HepG2 (cell line): Measurements from ENCODE around the gene FTCD. TPM values are rescaled to one million over a fixed set of nuclear protein-coding genes. Genes with fewer than 3 reads are reported as not detected.

Experiments
- DNMT3B ChIP-seq: conservative IDR thresholded peaks from 2 replicates; pipeline ENCODE4 v1.6.1; 2016; ENCODE audit warnings: missing biosample characterization, control low read depth
- FOXP1 ChIP-seq, 2 experiments: fragments of 450-650 bp in 1 of 2; IDR thresholded peaks; 2 replicates each; pipeline ENCODE4 v1.6.1; 2017 to 2018; ENCODE audit warnings: antibody characterized with exemption in 1 of 2
- HNF1A ChIP-seq, 2 experiments: sonication (generic) in 1 of 2; formaldehyde crosslinking in 1 of 2; IDR thresholded peaks; 2 replicates each; pipeline versions ENCODE4 v1.4.0 to v1.6.1; 2016 to 2020; ENCODE audit warnings: borderline replicate concordance in 1 of 2, low read depth in 1 of 2, mild to moderate bottlenecking in 1 of 2, missing genetic modification reagents in 1 of 2
- HNRNPK ChIP-seq: fragments of 200-400 bp; formaldehyde crosslinking; IDR thresholded peaks from 2 replicates; pipeline ENCODE4 v1.6.1; 2018; ENCODE audit warnings: low read length, low read depth, moderate library complexity, mild to moderate bottlenecking; ENCODE audit not compliant: poor library complexity, severe bottlenecking
- MAFF ChIP-seq: IDR thresholded peaks from 2 replicates; pipeline ENCODE4 v1.6.1; 2011; ENCODE audit warnings: low read depth, low read length, improper control_type of control experiment
- MXD4 ChIP-seq: IDR thresholded peaks from 2 replicates; pipeline ENCODE4 v1.6.1; 2016; ENCODE audit warnings: mild to moderate bottlenecking, missing biosample characterization, missing genetic modification reagents
- NONO ChIP-seq, 2 experiments: fragments of 450-650 bp in 1 of 2; sonication (generic) in 1 of 2; formaldehyde crosslinking in 1 of 2; IDR thresholded peaks in 1 of 2; conservative IDR thresholded peaks in 1 of 2; 2 replicates each; pipeline versions ENCODE4 v1.6.1 to v1.8.0; 2017 to 2022; ENCODE audit warnings: mild to moderate bottlenecking in 1 of 2, missing genetic modification reagents in 1 of 2, moderate library complexity in 1 of 2
- XRCC5 ChIP-seq: fragments of 200-400 bp; formaldehyde crosslinking; optimal IDR thresholded peaks from 2 replicates; pipeline ENCODE3; 2017; ENCODE audit warnings: mild to moderate bottlenecking, low read length
- ZC3H13 ChIP-seq: sonication (generic); formaldehyde crosslinking; IDR thresholded peaks from 2 replicates; pipeline ENCODE4 v1.8.1; 2023; ENCODE audit warnings: mild to moderate bottlenecking, missing genetic modification reagents, moderate library complexity
- ZNF382 ChIP-seq: sonication (generic); formaldehyde crosslinking; IDR thresholded peaks from 2 replicates; pipeline ENCODE4 v1.5.0; 2020; ENCODE audit warnings: missing genetic modification reagents, mild to moderate bottlenecking, borderline replicate concordance
- ZNF589 ChIP-seq: sonication (generic); formaldehyde crosslinking; conservative IDR thresholded peaks from 2 replicates; pipeline ENCODE4 v1.8.0; 2022; ENCODE audit warnings: mild to moderate bottlenecking, moderate library complexity, missing genetic modification reagents
- ZNF790 ChIP-seq: sonication (generic); formaldehyde crosslinking; IDR thresholded peaks from 2 replicates; pipeline ENCODE4 v1.8.0; 2022; ENCODE audit warnings: missing genetic modification reagents, mild to moderate bottlenecking, borderline replicate concordance
- ZSCAN31 ChIP-seq: sonication (generic); formaldehyde crosslinking; IDR thresholded peaks from 2 replicates; pipeline ENCODE4 v1.5.0; 2020; ENCODE audit warnings: low read depth, mild to moderate bottlenecking, missing genetic modification reagents
- polyA plus RNA-seq, 8 experiments: library from polyadenylated mRNA; depleted of rRNA in 3 of 8; stranded (reverse) in 7 of 8; unstranded in 1 of 8; fragments of >200 nt; fragmentation: Illumina TruSeq in 4 of 8; extraction: Trizol in 4 of 8; gene quantifications; 2 replicates each; pipeline versions ENCODE4 v1.2.1 to v1.2.3, GENCODE V29; 2011 to 2016; ENCODE audit warnings: low read depth in 4 of 8, missing spikeins in 1 of 8, mixed read lengths in 1 of 8; ENCODE audit not compliant: insufficient read depth in 1 of 8
- total RNA-seq, 5 experiments: library from RNA; depleted of rRNA; stranded (reverse); fragments of >200 nt; fragmentation: Illumina TruSeq; extraction: Trizol; gene quantifications; 2 replicates each; pipeline ENCODE4 v1.2.3, GENCODE V29; 2016; ENCODE audit warnings: low read depth in 1 of 5
- TF ChIP-seq, protein P1 (sequence below): sonication (generic); formaldehyde crosslinking; IDR thresholded peaks from 2 replicates; pipeline ENCODE4 v1.4.0; 2020; ENCODE audit warnings: missing genetic modification reagents
- TF ChIP-seq, protein P2 (sequence below): sonication (generic); formaldehyde crosslinking; IDR thresholded peaks from 2 replicates; pipeline ENCODE4 v1.5.1; 2020; ENCODE audit warnings: mild to moderate bottlenecking, missing genetic modification reagents, moderate library complexity
- TF ChIP-seq, protein P3 (sequence below): sonication (generic); formaldehyde crosslinking; IDR thresholded peaks from 2 replicates; pipeline ENCODE4 v1.9.0; 2022; ENCODE audit warnings: missing genetic modification reagents, mild to moderate bottlenecking, borderline replicate concordance

FTCD gene
- total and polyA plus RNA-seq, 2 of the 13 experiments (the other 11 are each of a cell fraction or from before 2014, with no cell fraction given), result 75.7 to 105 TPM

GRCh38 chr21:46153247-46154154 lies 1.9 kb downstream of the FTCD start (continued):
- TF ChIP-seq, protein P1, sequence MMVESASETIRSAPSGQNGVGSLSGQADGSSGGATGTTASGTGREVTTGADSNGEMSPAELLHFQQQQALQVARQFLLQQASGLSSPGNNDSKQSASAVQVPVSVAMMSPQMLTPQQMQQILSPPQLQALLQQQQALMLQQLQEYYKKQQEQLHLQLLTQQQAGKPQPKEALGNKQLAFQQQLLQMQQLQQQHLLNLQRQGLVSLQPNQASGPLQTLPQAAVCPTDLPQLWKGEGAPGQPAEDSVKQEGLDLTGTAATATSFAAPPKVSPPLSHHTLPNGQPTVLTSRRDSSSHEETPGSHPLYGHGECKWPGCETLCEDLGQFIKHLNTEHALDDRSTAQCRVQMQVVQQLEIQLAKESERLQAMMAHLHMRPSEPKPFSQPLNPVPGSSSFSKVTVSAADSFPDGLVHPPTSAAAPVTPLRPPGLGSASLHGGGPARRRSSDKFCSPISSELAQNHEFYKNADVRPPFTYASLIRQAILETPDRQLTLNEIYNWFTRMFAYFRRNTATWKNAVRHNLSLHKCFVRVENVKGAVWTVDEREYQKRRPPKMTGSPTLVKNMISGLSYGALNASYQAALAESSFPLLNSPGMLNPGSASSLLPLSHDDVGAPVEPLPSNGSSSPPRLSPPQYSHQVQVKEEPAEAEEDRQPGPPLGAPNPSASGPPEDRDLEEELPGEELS (CRISPR knock-in tag), result peak; percentile 57
- TF ChIP-seq XRCC5 (peak; percentile 85), ZNF382 (CRISPR knock-in tag) (no peak), HNRNPK (no peak), ZNF790 (0 out of 2 replicates have a peak, but pooled peaks have one; percentile 77), MAFF (no peak), ZSCAN31 (CRISPR knock-in tag) (0 out of 2 replicates have a peak, but pooled peaks have one; percentile 29), FOXP1 (IDR thresholded peaks at IDR 0.05) (no peak), FOXP1 (CRISPR knock-in tag; IDR thresholded peaks at IDR 0.05) (peak; percentile 55; the same call in 1 of the 2 replicates), ZNF589 (0 out of 2 replicates have a peak, but pooled peaks have one; percentile 22), ZC3H13 (CRISPR knock-in tag) (peak; percentile 42; the same call in 1 of the 2 replicates), DNMT3B (CRISPR knock-in tag) (no peak), MXD4 (CRISPR knock-in tag) (0 out of 2 replicates have a peak, but pooled peaks have one; percentile 37), HNF1A (IDR thresholded peaks at IDR 0.05; ENCODE audit: low read depth) (0 out of 2 replicates have a peak, but pooled peaks have one; percentile 24), HNF1A (CRISPR knock-in tag; IDR thresholded peaks at IDR 0.05; ENCODE audit: borderline replicate concordance) (no peak), NONO (IDR thresholded peaks at IDR 0.05) (no peak), NONO (CRISPR knock-in tag; conservative IDR thresholded peaks at IDR 0.05) (peak; percentile 55; the same call in 1 of the 2 replicates)
- TF ChIP-seq, protein P2, sequence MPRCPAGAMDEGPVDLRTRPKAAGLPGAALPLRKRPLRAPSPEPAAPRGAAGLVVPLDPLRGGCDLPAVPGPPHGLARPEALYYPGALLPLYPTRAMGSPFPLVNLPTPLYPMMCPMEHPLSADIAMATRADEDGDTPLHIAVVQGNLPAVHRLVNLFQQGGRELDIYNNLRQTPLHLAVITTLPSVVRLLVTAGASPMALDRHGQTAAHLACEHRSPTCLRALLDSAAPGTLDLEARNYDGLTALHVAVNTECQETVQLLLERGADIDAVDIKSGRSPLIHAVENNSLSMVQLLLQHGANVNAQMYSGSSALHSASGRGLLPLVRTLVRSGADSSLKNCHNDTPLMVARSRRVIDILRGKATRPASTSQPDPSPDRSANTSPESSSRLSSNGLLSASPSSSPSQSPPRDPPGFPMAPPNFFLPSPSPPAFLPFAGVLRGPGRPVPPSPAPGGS, result peak; percentile 53; the same call in 1 of the 2 replicates
- TF ChIP-seq, protein P3, sequence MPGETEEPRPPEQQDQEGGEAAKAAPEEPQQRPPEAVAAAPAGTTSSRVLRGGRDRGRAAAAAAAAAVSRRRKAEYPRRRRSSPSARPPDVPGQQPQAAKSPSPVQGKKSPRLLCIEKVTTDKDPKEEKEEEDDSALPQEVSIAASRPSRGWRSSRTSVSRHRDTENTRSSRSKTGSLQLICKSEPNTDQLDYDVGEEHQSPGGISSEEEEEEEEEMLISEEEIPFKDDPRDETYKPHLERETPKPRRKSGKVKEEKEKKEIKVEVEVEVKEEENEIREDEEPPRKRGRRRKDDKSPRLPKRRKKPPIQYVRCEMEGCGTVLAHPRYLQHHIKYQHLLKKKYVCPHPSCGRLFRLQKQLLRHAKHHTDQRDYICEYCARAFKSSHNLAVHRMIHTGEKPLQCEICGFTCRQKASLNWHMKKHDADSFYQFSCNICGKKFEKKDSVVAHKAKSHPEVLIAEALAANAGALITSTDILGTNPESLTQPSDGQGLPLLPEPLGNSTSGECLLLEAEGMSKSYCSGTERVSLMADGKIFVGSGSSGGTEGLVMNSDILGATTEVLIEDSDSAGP (CRISPR knock-in tag), result peak; percentile 55; the same call in 1 of the 2 replicates
